ENCODE results near the gene GALR3.

DNA sequence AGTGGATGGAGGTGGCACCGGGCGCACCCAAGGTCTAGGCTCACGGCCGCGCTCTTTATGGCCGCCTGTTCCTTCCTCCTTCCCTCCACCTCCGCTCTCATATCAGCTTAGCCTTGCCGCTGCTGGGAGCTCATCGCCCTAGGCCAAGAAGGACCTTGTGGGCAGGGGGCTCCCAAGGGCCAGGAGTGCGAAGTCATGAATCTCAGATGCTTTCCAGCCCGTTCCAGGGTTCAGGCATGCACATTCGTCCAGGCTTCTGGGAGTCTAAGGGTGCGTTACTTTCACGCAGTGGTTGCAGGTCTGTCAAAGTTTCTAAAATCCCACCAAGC lies 4.1 kb upstream of the GALR3 start:
- TF ChIP-seq, protein P1, sequence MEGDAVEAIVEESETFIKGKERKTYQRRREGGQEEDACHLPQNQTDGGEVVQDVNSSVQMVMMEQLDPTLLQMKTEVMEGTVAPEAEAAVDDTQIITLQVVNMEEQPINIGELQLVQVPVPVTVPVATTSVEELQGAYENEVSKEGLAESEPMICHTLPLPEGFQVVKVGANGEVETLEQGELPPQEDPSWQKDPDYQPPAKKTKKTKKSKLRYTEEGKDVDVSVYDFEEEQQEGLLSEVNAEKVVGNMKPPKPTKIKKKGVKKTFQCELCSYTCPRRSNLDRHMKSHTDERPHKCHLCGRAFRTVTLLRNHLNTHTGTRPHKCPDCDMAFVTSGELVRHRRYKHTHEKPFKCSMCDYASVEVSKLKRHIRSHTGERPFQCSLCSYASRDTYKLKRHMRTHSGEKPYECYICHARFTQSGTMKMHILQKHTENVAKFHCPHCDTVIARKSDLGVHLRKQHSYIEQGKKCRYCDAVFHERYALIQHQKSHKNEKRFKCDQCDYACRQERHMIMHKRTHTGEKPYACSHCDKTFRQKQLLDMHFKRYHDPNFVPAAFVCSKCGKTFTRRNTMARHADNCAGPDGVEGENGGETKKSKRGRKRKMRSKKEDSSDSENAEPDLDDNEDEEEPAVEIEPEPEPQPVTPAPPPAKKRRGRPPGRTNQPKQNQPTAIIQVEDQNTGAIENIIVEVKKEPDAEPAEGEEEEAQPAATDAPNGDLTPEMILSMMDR (IDR thresholded peaks at IDR 0.05; ENCODE audit: control extremely low read depth in 1 of 3, insufficient read depth in 1 of 3, low read depth in 1 of 3, low read length in 3 of 3): no peak
- TF ChIP-seq KDM5A (IDR thresholded peaks at IDR 0.05; ENCODE audit: low read length): no peak

Measured in H1 (cell line).